GM19023 (cell line): ENCODE measurements around the gene NCAM1.
"Not testable (repeated sequence)": the region's sequence is repeated elsewhere in the genome, so short reads cannot be mapped to it uniquely, and the experiment has no call there.

ENCODE experiments used
- ATAC-seq: cut with Tn5 transposase; IDR thresholded peaks from one replicate; pipeline ENCODE4 v1.9.1; 2021; ENCODE audit warnings: mild to moderate bottlenecking, moderate library complexity; ENCODE audit not compliant: unreplicated experiment

The NCAM1 gene

DNA sequence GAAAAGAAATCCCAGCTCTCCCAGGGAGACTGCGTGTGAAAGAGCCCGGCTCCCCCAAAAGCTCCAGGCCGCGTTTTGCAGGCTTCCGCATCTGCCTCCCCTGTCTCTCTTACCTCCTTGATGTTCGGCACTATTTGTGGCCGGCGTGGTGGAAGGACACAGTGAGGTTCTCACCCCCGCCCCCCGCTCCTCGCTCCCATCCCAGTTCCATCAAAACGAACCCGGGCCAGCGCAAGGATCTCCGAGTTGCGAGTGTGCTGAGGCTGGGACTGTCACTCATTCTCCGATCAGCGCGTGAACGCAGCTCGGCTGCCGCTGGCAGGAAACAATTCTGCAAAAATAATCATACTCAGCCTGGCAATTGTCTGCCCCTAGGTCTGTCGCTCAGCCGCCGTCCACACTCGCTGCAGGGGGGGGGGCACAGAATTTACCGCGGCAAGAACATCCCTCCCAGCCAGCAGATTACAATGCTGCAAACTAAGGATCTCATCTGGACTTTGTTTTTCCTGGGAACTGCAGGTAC, at the start of gene NCAM1:
NCAM1 (plus strand) TSS at position 275 of the 523 bp plus-strand sequence.
- no peak for ATAC-seq

DNA sequence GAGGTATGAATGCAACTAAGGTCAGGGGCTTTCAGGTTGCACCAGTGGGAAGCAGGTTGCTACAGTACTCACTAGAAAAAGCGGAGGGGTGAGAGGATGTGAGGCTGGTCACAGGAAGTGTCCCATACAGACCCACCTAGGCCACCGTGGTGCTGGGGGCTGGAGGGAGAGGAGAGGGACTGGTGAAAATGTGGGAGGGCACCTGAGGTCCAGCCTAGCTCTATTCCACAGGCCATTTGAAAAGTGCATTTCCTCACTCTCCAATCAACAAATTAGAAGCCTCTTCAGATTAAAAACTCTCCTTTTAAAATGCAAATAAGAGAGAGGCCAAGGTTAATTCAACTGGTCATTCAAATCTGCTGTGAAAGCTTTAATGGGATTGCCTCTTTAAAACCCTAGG, 38.6 kb upstream of the NCAM1 start:
- ATAC-seq, result no peak

DNA sequence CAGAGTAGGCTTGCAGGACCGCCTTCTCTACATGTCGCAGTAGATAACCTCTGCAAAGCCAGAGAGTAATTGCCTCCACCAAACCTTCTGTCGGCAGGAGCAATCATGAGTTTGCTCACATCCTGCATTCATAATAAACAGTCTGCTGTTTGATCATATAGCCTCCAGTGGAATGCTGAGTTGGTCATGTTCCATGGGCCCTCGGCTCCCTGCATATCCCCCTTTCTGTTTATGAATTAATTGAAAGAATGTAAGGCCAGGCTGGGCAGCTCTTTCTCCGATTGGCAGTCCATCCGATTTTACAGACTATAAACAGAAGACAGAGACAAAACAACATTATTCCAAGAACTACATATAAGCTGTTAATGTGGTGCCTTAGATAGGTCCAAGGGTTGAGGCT, 36.4 kb upstream of the NCAM1 start:
- ATAC-seq, result not testable (repeated sequence)

DNA sequence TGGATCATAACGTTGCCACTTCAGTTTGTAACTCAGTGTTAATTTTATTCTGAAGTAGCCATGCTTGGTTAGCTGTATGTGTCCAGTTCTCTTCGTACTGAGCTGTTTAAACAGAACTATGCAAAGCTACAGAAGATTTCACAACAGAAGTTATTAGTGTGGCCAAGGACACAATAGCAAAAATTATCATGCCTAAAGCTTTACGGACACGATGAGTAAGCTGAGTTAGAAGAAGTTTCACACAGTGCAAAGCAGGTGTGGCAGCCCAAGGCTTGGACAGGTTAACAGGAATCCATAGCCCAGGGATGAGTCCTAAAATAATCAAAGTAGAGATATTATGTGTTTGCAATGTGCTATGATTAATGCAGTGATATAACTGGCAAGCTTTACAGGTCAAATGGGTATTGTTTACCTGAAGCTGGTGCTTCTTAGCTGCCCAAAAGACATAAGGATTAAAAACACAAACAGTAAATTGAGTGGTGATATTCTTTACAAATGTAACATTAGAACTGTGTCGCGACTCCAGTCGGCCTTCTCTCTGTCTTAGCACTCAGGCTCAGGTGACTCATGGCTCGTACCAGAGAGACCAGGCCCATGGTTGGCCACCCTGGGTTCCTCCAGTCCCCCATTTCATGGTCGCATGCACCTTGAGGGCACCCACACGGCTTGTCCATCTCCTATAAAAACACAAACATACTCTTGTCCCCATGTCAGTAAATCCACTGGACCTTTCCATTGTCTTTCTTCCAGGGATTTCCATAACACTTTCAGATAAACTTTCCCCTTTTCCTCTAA, 35.5 kb upstream of the NCAM1 start:
- no peak for ATAC-seq

DNA sequence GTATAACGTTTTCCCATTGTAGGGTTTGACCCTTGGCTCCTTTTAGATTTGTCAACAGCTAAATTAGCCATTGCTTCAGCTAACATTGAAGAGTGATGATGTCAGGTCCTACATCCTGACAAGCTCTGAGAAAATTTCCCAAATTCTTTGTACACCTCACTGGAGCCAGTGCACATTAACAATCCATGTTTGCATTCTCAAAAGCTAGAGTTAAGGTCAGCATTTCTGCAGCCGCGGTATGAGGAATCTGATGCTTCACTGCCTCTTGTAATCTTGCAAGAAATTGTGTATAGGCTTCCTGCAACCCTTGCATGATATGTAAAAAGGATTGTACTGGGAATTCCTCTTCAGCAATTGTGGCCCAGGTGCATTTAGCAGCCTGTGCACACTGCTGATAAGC, 33.1 kb upstream of the NCAM1 start:
- no peak for ATAC-seq

DNA sequence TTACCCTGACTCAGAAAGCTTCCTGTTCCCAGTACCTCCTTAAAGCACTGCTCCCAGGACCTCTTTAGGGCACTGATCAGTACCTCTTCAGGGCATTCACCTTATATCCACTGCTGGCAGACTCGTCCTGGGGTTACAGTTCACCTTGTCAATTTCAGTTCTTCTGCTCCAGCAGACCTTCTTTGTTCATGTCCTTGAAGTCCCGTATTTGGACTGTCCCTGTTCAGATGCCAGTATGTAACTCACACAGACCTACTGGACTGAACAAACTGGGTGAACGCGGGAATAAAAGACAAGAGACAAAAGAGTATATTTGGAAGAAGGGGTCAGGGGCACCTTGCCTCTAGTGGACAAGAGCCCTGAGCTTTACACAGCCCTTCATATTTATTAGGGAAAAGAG, 31.8 kb upstream of the NCAM1 start:
- no peak for ATAC-seq

DNA sequence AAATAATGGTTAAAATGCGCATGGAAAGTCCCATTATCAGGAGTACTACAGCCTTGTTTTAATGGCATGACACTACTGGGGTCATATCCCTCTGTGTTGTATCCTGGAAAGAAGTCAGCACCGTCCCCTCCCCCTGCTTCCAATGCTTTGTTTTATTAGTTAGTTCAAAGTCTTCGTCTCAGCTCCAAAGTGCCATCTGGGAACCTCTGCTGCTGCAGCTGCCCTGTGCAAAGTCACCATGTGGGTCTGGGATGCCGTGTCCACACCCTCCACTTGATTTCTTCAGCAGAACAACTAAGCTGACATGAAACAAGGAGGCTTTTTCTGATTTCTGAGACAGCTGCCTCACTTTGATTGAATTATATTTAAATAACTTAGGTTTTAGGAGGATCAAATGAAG, 29.5 kb upstream of the NCAM1 start:
- ATAC-seq, result no peak

DNA sequence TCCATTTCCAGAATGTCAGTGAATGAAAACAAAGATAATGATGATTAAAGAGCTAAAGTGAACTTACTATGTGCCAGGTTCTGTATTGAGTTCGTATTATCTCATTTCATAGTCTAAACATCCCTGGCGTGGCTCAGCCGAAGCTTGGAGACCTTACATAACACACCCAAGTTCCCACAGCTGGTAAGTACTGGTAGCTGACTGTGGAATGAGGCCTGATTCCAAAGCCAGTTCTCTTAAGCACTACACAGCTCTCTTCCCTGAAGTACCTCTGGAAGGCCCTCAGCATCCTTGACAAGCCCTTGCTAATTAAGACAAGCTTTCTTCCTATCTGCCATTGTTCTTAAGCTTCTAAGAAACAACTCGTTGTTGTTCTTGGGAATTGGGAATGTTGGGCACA, 28.6 kb upstream of the NCAM1 start:
- ATAC-seq, result no peak

DNA sequence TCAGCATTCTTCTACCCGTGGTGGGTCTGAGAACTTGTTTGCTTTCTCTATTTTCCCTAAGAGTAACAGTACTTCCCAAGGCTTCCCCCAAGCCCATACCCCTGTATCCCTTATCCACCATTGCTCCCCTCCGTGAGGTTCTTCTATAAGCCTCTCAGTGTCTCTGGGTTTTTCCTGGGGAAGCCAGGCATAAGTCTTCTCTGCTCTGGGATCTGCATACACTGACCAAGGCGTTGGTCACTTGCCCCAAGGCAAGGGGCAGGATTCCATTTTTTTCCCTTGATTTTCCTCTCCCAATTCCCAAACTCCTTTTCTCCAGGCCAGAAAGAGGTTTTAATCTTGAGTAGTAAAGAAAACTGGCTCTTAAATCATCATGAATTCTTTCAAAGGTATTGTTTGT, 27.2 kb upstream of the NCAM1 start:
- ATAC-seq, result no peak

DNA sequence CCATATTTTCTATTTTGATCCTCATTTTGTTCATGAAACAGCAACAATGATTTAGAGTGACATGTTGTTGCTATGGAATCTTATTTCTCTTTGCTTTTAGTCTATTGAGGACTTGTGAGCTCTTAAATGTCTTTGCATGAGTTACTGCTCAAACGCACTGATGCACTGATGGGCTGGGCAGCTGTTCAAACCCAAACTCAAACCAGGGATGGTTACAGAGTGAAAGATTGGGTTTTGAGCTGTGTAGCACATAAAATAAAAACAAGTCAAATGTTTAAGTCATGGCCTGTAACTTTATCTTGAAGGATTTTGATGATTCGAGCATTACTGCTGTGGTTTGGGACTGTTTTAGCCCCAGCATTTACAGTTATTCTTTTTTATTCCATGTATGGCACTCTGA, 20.1 kb upstream of the NCAM1 start:
- ATAC-seq, result no peak

DNA sequence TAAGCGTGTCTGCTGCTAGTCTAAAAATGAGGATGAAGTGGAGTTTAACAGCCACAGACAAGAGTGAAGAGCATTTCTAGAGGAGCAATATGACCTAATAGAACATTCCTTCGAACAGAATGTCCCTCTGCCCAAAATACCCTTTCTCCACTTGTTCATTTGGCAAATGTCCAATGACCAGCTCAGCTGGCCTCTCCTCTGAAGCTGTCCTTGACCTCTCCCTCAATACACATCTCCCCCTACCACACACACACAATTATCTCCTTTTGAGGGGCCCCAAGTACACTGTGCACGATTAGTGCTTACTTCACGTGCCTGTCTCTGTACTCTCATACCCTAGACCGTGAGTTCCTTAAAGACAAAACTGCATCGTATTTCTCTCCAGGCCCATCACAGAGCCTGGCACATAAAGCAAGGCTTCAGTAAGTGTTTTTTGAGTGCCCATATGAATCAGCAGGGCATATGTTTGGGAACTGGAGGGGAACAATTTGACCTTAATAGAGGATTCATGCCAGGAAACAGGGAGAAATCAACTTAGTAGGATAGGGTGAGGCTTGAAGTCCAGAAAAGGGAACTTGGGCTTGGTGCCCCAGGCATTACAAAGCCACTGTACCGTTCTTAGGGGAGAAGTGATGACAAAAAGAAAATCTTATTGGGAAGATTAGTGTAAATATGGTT, 18.1 kb upstream of the NCAM1 start:
- ATAC-seq, result no peak

DNA sequence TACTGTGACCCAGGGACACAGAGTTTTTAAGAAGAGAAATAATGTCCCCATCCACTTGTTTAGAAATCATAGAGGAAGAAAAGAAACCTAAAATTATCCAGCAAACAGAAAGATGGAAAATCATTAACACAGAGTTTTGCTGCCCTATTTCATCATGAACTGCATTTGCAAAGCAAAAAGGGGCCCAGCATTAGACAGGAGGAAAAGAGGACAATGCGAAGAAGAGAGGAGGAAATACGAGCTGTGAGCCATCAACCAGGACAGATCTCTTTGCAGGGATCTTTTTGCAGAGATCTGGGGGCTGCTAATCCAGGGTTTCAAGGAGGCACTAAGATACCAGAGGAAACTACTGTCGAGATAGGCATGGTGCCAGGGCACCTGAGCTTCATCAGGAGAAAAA, 14.4 kb upstream of the NCAM1 start:
- no peak for ATAC-seq

DNA sequence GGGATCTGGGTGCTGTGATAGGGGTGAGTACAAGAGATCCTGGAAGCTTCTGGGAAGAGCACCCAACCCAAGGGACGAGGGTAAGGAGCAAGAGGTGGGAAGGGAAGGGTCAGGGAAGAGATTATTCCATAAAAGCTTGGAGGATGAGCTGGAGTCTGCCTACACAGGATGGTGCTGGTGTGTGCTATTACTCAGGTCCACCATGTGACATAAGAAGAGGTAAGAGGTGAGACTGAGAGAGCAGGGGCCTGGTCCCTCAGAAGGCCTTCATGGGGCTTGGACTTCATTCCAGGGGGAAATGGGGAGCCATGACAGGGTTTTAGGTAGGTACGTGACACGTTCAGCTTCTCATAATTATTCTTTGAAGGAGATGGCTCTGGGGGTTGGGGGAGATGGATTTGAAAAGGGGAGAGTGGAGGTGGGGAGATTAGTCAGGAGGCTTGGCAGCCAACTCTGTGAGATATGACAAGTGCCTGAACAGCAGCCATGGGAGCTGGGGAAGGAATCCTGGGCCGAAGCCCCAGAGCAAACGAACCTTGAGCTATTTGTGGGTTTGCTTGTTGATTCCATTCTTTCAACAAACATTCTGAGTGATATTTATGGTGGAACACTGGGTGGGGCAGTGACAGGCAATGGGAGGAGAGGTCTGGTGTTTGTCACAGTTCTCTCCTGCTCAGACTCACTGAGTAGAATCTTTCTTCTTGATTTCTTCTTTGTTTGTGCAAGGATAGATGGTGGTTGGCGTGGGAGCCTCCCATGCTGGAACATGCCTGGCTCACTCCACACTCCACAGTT, 11.2 kb upstream of the NCAM1 start:
- no peak for ATAC-seq

DNA sequence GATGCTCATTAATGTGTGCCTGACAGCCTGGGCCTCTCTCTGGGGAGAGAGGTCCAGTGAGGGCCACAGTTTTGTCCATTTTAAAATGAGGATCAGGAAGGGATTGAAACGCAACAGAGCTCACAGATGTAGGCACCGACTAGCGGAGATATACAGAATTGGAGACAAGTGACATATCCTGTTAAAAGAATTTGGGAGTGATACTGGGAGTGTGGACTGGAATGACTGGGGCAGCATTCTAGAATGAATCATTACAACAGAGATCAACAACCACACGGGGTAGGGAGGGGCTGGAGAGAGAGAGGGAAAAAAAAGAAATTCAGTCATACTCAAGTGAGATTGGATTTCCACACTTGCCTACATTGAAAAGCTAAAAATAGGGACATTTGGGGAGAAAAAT, 2.5 kb upstream of the NCAM1 start:
- no peak for ATAC-seq

DNA sequence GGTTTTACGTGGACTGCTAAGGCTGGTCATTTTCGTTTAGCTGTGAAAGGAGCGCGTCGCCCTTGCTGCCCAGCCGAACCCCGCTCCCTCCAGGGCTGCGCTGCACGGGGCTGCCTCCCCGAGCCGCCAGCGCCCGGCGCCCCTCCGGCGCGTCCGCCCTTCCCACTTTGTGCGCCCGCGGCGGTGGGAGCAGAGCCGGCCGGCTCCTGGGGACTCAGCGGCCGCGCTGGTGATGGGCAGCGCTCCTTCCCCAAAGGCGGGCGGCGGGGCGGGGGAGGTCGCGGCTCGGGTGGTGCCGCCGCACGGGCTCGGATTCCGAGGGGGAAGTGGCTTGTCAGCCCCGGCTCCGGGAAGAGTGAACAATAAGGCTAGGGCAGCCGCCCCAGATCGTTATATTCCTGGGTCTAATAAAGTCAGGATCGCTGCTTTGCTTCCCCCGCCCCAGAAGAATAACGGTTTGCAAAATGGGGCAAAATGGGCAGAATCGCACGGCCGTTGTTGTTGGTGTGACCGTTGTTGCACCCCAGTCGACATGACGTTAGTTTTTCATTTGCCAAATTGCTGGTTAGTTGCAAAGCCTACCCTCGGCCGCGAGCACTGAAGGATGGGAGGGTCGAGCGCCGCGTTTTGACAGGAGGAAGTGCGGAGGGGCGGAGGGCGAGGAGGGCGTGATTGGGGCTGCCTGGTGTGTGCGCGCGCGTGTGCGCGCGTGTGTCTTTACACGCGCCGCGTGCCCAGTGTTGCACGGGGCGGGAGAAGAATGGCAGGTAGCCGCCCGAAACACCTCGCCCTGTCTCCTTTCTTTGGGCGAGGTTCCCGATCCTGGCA, 745 bp downstream of the NCAM1 start:
- ATAC-seq, result no peak

DNA sequence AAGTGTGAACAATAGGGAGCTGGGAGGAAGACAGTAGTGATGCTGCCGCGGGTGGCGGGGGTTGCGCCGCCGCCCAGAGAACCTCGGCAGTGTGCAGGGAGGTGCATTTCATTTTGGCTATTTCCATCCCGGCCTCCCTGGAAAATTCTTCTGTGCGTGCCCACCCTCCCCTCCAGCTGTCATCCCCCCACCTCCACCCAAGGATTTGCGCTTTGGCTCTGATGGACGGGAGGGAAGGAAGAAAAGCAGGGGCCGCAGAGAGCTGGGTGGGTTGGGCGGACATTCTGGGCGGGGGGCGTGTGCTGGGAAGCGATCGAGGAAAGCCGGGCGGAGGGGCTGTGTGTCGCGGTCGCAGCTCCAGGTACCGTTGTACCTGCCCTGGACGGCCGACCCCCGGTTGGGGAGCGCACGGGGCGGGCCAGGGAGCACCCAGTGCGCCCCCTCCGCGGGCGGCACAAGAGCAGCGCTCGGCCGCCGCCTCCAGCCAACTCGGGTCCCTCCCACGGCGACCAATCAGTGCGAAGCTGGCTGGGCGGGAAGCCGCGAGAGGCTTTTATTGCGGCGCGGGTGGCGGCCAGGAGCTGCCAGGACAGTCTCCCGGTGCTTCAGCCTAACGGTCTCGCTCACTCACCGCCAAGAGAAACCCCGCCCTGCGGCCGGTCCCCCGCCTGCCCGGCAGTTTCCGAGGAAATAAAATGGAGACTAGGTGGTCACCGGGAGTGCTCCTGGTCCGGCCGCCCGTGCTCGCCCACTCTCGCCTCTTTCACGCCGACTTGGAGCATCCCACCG, 1.6 kb downstream of the NCAM1 start:
- no peak for ATAC-seq

DNA sequence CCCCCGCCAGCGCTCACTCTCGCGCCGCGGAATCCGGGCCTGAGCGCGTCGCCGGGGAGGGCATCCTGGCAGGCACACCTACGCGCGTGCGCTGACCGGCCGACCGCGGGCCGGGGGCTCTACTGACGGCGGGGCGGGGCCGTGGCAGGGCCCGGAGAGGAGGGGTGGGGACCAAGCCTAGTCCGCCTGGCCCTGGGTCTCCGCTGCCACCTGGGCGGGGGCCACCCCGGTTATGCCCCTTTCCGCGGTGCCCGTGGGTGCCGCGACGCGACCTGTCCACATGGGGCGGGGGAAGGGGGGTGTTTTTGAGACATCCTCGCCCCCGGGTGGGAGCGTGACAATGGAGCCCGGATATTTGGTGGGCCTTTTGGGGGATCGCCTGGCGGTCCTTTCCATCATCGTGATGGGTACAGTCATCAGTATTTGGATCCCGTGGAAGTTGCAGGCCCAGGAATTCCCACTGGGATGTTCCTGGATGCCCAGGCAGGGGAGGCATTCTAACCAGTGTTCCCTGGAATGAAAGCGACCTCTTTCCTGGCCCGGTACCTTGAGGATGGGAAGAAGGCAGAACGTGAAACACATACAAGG, 2.2 kb downstream of the NCAM1 start:
- no peak for ATAC-seq

DNA sequence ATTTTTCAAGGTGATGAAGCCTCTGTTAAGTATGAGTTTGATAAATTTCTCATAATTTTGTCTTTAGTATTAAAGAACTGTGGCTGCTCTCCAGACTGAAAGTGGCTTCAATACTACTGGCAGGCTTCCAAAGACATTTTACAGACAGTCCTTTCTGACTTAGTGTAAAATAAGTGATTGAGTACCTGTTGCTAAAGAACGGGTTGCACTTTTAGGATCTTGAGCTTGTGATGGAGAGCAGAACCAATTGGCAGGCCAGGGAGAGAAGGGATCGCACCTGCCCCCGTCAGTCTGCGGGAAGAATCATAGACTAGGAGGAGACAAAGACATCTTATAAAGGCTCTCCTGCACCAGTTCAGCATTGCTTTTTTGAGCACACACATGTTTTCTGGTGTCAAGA, 4.4 kb downstream of the NCAM1 start:
- ATAC-seq, result no peak

DNA sequence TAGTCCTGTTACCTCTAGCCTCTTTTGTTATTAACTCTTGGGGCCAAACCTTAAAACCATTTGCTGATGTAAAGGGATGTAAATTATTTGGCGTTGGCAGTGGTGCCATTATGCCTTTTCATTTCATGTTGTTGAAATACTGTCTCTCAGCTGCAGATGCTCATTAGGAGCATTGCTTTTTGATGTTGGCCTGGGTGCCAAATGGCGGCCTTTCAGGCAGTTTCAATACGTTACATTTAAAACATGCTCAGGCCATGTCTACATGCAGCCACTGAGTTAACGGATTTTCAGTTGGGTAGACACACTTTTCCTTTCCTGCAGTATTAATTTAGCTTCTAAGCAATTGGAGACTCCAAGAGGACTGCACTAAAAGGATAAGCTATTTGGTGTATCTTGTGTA, 5.3 kb downstream of the NCAM1 start:
- ATAC-seq, result no peak

DNA sequence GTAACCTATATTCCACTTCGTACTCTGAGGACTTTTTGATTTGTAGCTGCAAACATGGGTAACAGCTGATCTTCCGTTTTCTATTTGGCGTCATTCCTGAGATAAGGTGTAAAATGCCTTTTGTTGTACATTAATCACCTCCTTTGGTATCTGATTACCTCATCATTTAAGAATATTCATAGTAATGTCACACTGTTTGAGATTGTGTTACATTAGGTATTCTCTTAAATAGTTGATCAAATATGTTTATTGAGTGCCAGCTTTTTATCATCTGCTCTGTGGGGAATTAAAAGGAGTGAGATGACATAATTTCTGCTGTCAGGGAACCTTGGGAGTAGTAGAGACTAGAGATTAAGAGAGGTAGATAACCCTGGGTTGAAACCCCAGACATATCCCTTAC, 5.9 kb downstream of the NCAM1 start:
- ATAC-seq, result no peak
